T-helper 1 cell (primary cell): Measurements from ENCODE around the gene USP11.
"Not testable (repeated sequence)": the region's sequence is repeated elsewhere in the genome, so short reads cannot be mapped to it uniquely, and the experiment has no call there.

Experiments
- DNase-seq, 5 donors: peaks; one replicate each; pipeline ENCODE4 v3.0.0-alpha.2; 2012 to 2020

Gene USP11

DNA sequence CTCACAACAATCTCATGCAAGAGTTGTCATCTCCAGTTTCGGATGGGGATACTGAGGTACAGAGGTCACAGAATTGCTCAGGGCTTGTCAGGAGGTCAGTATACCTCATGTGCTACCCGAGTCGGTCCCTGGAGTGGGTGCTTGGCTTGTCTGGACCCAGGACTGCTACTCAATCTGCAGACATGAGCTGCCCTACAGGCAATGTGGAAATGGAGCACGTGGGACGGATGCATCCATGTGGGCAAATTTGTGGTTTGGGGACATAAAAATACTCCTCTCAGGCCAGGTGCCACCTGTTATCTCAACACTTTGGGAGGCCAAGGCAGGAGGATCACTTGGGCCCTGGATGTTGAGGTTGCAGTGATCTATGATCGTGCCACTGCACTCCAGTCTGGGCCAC lies 15.8 kb downstream of the USP11 start:
- DNase-seq, result no peak

DNA sequence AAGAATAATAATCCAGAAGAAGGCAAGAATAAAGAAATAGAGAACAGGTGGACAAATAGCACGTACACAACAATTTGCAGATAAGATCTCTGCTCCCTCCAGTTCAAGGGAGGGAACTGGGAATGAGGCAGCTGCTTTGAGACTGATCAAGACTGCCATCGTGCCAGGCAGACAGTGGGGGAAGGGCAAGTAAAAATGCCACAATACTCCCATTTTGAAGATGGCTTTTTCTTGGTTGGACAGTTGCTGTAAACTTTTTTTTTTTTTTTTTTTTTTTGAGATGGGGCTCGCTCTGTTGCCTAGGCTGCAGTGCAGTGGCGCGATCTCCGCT lies 17.2 kb downstream of the USP11 start:
- DNase-seq, result no peak

DNA sequence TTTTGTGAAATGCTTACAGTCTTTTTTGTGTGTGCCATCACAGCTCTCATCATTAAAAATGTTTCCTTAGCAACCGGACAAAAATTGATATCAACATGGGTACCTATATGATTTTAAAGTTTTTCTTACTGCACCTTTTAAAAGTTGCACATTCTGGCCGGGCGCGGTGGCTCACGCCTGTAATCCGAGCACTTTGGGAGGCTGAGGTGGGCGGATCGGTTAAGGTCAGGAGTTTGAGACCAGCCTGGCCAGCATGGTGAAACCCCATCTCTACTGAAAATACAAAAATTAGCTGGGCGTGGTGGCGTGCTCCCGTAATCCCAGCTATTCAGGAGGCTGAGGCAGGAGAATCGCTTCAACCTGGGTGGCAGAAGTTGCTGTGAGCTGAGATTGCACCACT lies 24.8 kb downstream of the USP11 start:
- DNase-seq, result not testable (repeated sequence)

DNA sequence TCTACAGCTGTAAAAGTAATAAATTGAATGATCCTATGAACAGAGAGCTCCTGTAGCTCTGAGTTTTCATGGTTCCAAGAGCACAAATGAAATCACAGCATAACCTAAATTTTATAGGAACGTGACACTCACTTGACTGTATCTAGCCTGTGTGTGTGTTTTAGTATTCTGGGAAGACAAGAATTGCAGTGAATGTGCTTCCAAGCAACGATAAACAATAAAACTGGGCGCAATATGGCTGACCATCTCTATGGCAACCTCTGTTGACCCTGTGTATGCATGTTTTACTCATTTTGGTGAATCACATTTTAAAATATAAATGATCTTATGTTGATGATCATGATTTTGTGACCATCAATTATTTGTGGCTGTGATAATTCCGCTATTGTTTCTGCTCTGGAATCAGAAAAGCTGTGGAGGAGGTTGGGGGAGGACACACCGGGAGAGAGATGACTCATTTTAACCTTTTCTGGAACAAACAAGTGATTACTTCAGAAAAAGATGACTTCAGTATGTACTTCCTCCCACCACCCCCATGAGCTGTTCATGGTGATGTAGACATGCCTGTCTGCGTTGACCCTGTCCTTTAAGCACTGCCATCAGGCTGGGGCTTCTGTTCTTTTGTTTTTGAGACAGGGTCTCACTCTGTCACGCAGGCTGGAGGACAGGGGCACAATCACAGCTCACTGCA lies 31.8 kb downstream of the USP11 start:
- DNase-seq, result peak in 1 of 5 donors; percentile 36

DNA sequence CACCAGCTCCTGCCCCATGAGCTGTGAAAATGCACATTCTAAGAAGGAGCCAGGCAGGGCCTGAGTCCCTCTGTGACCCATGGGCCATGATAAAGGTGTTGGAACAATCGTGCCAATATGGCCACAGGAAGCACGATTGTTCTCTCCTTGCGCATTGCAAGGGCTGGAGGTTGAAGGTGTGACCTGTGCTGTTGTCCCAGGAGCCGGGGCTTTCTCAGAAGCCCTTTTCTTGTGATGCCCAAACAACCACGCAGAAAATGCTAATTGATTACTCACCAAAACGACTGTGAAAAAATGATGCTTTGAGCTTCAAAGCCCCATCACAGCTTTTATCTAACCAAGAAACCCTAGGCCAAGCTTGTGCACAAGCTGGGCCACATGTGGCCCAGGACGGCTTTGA lies 33.8 kb downstream of the USP11 start:
- no peak for DNase-seq

DNA sequence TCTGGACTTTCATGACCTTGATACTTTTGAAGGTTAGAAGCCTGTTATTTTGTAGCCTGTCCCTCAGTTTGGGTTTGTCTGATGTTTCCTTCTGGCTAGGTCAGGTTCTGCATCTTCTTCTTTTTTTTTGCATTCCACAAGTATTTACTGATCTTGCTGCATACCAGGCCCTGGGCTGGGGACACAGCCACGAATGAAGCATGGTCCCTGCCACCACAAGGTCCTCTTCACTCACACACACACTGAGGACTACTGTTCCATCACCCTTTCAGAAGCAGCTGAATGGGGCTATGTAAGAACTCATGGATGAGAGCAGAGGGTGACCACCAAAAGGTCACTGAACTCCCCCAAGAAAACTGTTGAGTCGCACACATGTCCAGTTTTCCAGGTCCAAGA lies 39.2 kb downstream of the USP11 start:
- DNase-seq, result no peak

DNA sequence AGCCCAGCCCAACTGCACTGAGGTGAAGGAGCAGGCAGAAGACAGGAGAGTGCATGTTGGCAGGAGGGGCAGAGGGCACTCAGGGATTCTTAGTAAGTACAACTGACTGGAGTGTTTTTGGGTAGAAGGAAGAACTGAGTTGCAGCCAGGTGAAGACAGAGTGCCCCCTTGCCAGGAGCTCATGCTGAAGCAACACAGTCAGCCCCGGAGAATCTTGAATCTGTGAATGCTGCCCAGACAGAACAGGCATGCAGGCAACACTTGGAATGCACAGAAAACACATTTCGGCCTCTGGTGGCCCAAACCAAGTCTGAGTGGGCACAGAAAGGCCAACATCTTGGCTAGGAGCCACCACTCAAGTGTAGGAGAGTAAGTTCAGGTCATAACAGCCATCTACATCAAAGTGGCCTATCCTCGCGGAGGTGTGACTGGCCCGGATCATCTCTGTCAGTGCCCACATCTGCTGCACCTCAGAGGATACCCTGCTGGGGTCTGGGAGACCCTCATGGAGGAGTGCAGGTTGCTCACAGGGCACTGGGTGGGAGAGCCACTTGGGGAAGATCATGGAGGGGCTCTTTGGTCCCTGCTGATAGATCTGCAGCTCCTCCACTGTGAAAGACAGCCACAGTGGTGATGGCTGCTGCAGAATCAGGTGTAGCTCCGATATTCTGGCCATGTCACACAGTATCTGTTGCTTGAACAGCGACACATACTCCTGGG lies 40.4 kb downstream of the USP11 start:
- DNase-seq, result no peak

DNA sequence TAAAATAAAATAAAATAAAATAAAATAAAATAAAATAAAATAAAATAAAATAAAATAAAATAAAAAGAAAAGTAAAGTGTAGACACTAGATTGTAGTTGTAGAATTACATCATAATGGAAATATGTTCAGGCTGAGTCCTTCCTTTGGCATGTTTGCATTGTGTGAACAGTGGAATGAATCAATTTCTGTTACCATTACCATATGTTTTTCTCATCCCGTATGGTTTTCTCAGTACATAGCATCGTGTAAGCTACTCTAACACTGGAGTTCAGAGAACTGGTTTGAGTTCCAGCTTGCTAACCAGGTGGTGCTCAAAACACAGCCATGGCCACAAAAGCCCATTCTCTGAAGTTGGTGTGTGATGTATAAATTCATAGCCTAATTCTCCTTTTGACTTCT lies 45.9 kb downstream of the USP11 start:
- no peak for DNase-seq

DNA sequence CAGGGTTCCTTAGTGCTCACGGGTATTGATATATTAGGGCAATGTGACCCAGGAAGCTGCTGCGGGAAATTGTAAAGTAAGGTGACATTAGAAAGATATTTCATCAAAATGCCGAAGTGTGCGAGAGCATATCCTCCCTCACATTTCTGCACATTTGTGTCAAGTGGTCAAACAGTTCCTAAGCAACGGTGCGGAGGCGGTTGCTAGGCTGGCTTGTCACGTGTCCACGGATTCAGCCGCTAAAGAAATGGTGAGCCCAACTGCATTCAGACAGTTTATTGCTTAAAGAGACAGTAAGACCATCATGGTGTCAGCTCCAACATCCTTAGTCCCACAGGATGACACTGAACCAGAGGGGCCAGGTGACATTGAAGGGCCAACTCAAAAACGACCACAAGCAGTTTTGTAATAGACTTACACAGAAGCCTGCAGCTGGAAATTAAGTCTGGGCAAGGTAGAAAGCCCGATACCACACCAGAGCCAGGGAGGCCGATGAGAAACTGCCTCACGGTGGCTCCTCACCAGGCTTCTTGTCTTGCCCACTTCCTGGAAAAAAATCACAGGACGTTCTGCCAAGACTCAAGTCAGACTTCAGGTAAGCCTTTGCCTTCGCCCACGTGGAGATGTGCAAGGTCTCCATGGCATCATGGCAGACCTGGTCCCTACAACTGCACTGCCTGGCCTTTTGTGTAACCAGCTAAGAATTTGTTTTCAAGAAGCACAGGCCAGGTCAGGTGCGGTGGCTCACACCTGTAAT lies 50.4 kb downstream of the USP11 start:
- DNase-seq, result no peak

DNA sequence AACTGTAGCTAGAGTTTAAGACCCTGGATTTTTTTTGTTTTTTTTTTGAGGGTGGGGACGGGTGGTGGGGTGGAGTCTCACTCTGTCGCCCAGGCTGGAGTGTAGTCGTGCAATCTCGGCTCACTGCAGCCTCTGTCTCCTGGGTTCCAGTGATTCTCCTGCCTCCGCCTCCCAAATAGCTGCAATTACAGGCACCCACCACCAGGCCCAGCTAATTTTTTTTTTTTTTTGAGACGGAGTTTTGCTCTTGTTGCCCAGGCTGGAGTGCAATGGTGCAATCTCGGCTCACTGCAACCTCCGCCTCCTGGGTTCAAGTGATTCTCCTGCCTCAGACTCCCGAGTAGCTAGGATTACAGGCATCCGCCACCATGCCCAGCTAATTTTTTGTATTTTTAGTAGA lies 51.8 kb downstream of the USP11 start:
- not testable (repeated sequence) for DNase-seq

DNA sequence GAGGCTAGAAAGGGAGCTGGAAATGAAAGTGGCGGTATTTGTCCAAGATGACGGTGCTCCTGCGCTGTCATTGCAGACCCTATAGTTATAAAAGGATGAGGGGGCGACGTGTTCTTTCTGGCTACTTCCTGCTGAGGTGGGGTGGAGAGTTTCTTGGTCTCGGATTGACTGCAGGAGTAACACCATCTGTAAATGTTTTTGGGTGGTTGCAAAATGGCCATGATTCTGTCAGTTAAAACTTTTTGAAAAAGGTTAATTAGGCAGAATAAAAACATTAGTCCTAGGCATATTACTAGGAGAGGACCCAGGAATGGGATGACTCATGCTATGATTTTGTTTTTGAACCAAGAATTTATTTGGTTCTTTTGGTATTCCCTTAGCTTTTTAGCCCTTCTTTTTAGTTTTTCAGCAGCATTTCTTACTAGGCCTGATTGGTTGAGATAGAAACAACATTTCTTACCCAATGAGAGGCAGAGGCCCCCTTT lies 53.1 kb downstream of the USP11 start:
- no peak for DNase-seq

DNA sequence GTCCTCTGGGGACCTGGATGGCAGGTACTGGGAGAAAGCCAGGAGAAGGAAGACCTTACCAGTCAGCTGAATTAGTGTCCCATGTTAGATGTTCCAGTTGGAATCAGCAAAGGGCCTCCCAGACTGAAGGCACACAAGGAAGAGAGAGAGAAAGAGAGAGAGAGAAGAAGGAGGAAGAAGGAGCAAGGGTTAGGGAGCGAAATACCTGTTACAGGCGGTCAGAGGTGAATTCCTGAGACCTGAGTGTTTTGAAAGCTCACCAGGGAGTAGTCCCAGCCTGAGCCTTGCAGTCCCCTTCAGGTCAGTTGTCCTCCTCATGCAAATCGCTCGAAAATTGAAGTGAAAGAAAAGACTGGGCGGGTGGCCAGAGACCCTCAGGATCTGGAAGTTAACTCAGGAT lies 60.3 kb downstream of the USP11 start:
- DNase-seq, result no peak

DNA sequence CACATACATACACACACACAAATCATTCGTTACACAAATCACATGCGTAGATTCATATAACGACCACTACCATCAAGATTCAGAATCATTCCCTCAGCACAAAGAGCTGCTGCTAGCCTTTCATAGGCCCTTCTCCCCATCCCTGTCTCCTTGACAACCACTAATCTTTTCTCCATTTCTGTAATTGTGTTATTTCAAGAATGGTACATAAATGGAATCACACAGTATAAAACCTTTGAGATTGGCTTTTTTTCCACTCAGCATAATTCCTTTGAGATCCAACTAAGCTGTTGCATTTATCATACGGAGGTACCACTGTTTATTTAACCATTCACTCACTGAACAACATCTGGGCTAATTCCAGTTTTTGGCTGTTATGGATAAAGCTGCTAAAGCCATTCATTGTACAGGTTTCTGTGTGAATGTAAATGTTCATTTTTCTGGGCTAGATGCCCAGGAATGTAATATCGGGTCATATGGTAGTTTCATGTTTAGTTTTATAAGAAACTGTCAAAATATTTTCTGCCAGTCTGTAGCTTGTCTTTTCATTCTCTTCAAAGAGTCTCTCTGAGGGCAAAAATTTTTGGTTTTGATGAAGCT lies 64.1 kb downstream of the USP11 start:
- DNase-seq, result no peak

DNA sequence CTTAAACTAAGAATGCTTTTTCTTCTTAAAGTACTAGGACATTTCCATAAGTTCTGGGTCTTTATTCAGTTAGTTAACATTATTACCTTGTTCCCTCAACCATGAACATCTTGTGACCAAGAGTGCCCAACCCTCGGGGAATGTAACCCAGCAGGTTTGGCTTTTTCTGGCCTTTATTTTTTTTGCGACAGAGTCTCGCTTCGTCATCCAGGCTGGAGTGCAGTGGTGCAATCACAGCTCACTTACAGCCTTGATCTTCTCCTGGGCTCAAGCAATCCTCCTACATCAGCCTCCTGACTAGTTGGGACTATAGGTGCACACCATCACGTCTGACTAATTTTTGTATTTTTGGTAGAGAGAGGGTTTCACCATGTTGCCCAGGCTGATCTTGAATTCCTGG lies 65.1 kb downstream of the USP11 start:
- no peak for DNase-seq
